Activated CD4-positive, alpha-beta T cell treated with anti-CD3 and anti-CD28 coated beads, Interleukin-2, amount 10 ng/mL, durations not matched to agents 7 days and 5 days (primary cell): ENCODE data around the gene LRCH3. TPM values are rescaled to one million over a fixed set of nuclear protein-coding genes. Genes with fewer than 3 reads are reported as not detected.

Experiments
- CTCF ChIA-PET: fragments of 350-600 bp; sonication (Branson Sonifier 250); formaldehyde crosslinking; loops from one replicate; lab custom pipeline; 2021; ENCODE audit warnings: antibody characterized with exemption; lab: Charles Lee
- POLR2A ChIA-PET: fragments of 350-600 bp; sonication (Branson Sonifier 250); formaldehyde crosslinking; loops from one replicate; lab custom pipeline; 2021; ENCODE audit warnings: antibody characterized with exemption; lab: Charles Lee
- DNase-seq: peaks from one replicate; pipeline ENCODE4 v3.0.0-alpha.2; 2020
- H3K27ac Mint-ChIP-seq: one replicate; pipeline ENCODE4 v1.8.0; 2021; ENCODE audit warnings: mild to moderate bottlenecking, moderate library complexity, mixed read lengths
- H3K27me3 Mint-ChIP-seq: one replicate; pipeline ENCODE4 v1.8.0; 2021; ENCODE audit warnings: mixed read lengths
- H3K36me3 Mint-ChIP-seq: one replicate; pipeline ENCODE4 v1.8.0; 2021; ENCODE audit warnings: low read depth, mixed read lengths
- H3K4me1 Mint-ChIP-seq: one replicate; pipeline ENCODE4 v1.8.0; 2021; ENCODE audit warnings: mixed read lengths
- H3K4me3 Mint-ChIP-seq: one replicate; pipeline ENCODE4 v1.8.0; 2021; ENCODE audit warnings: mild to moderate bottlenecking, moderate library complexity, mixed read lengths
- H3K9me3 Mint-ChIP-seq: one replicate; pipeline ENCODE4 v1.8.0; 2021; ENCODE audit warnings: mixed read lengths
- total RNA-seq, 2 experiments: library from RNA; stranded (reverse); gene quantifications; one replicate each; pipeline ENCODE4 v1.2.3, GENCODE V29; 2021

Gene LRCH3
- 10 to 100 TPM; 54.0 to 58.0 TPM for total RNA-seq

GRCh38 chr3:197791113-197791891 is at the start of gene LRCH3:
Gene LRCH3 (plus strand): TSS chr3:197791254. CDS start chr3:197791279, 25 bp downstream.
- Mint-ChIP-seq H3K27me3 (no peaks in the 10 kb centered on the region), H3K36me3 (peaks cover 7% of the 10 kb centered on the region), H3K4me3 (peak within 1 kb of the TSS; percentile 91), H3K9me3 (no peaks in the 10 kb centered on the region), H3K4me1 (peaks cover 39% of the 10 kb centered on the region), H3K27ac (peak within 1 kb of the TSS; percentile 99)
- POLR2A ChIA-PET: no interaction called here
- CTCF ChIA-PET: interaction anchor here (0.9 kb wide), 1 partner anchor 18 kb away, joined by 3 read pairs; no protein-coding TSS in a partner anchor
- DNase-seq: peak; percentile 84

- ChIA-PET POLR2A (no interaction called here), CTCF (interaction anchor here (0.5 kb wide), 1 partner anchor 1199 kb away, joined by 3 read pairs; no protein-coding TSS in a partner anchor)
- no peak for DNase-seq
Measured at GRCh38 chr3:197742787-197743186, 48.3 kb upstream of the LRCH3 start.

GRCh38 chr3:197746209-197746608 is 44.8 kb upstream of the LRCH3 start:
- ChIA-PET POLR2A (no interaction called here), CTCF (no interaction called here)
- Mint-ChIP-seq H3K27ac (no peak overlapping the region), H3K9me3 (no peaks in the 10 kb centered on the region), H3K36me3 (no peaks in the 10 kb centered on the region), H3K27me3 (no peaks in the 10 kb centered on the region), H3K4me3 (no peak overlapping the region), H3K4me1 (peaks cover 13% of the 10 kb centered on the region)
- DNase-seq: no peak

More at GRCh38 chr3:197742787-197743186, 48.3 kb upstream of the LRCH3 start:
- peaks cover 2% of the 10 kb centered on the region for H3K4me1 Mint-ChIP-seq
- no peak overlapping the region for H3K4me3 Mint-ChIP-seq
- no peaks in the 10 kb centered on the region for H3K9me3 Mint-ChIP-seq
- no peaks in the 10 kb centered on the region for H3K27me3 Mint-ChIP-seq
- no peaks in the 10 kb centered on the region for H3K36me3 Mint-ChIP-seq
- H3K27ac Mint-ChIP-seq: no peak overlapping the region

- Mint-ChIP-seq H3K4me3 (no peak overlapping the region), H3K9me3 (no peaks in the 10 kb centered on the region), H3K27me3 (no peaks in the 10 kb centered on the region), H3K4me1 (peaks cover 17% of the 10 kb centered on the region), H3K27ac (no peak overlapping the region), H3K36me3 (no peaks in the 10 kb centered on the region)
- ChIA-PET POLR2A (no interaction called here), CTCF (no interaction called here)
- DNase-seq: no peak
Measured at GRCh38 chr3:197746801-197747237, 44.2 kb upstream of the LRCH3 start.

- H3K36me3 Mint-ChIP-seq: no peaks in the 10 kb centered on the region
- H3K9me3 Mint-ChIP-seq: no peaks in the 10 kb centered on the region
- H3K4me1 Mint-ChIP-seq: peaks cover 29% of the 10 kb centered on the region
- ChIA-PET CTCF (interaction anchor here (0.5 to 1.5 kb wide), 4 partner anchors 9 to 1341 kb away, joined by 3 to 5 read pairs (median 3); partner anchors contain the start of gene RUBCN), POLR2A (no interaction called here)
- peak overlapping the region; percentile 91 for H3K27ac Mint-ChIP-seq
- no peak for DNase-seq
- no peaks in the 10 kb centered on the region for H3K27me3 Mint-ChIP-seq
- H3K4me3 Mint-ChIP-seq: peak overlapping the region; percentile 92
Measured at GRCh38 chr3:197748597-197749314, 42.3 kb upstream of the LRCH3 start.

- Mint-ChIP-seq H3K9me3 (no peaks in the 10 kb centered on the region), H3K4me3 (peak overlapping the region; percentile 92), H3K27me3 (no peaks in the 10 kb centered on the region), H3K36me3 (no peaks in the 10 kb centered on the region), H3K27ac (peak overlapping the region; percentile 91), H3K4me1 (peaks cover 29% of the 10 kb centered on the region)
- peak; percentile 66 for DNase-seq
- POLR2A ChIA-PET: no interaction called here
- CTCF ChIA-PET: interaction anchor here (0.6 to 1.5 kb wide), 3 partner anchors 9 to 37 kb away, joined by 3 to 5 read pairs (median 3); partner anchors contain the start of gene RUBCN
Measured at GRCh38 chr3:197749315-197749600, 41.8 kb upstream of the LRCH3 start.

- H3K4me1 Mint-ChIP-seq: peaks cover 30% of the 10 kb centered on the region
Measured at GRCh38 chr3:197749601-197750395, 41.3 kb upstream of the LRCH3 start, which contains the start of gene FYTTD1. Gene FYTTD1 (plus strand): TSS chr3:197749883. CDS start chr3:197749972, 89 bp downstream.

GRCh38 chr3:197750396-197750831 is 40.6 kb upstream of the LRCH3 start:
- H3K4me3 Mint-ChIP-seq: peak overlapping the region; percentile 92
- ChIA-PET POLR2A (interaction anchor here (1.0 kb wide), 1 partner anchor 46 kb away, joined by 3 read pairs; no protein-coding TSS in a partner anchor), CTCF (interaction anchor here (1.5 to 1.7 kb wide), 2 partner anchors 8 to 15 kb away, joined by 4 to 6 read pairs; no protein-coding TSS in a partner anchor)
- H3K36me3 Mint-ChIP-seq: no peaks in the 10 kb centered on the region
- H3K4me1 Mint-ChIP-seq: peaks cover 33% of the 10 kb centered on the region
- DNase-seq: peak; percentile 68
- H3K27ac Mint-ChIP-seq: peak overlapping the region; percentile 89
- no peaks in the 10 kb centered on the region for H3K27me3 Mint-ChIP-seq
- no peaks in the 10 kb centered on the region for H3K9me3 Mint-ChIP-seq

More at GRCh38 chr3:197749601-197750395, 41.3 kb upstream of the LRCH3 start, which contains the start of gene FYTTD1:
- ChIA-PET CTCF (interaction anchor here (1.4 to 1.7 kb wide), 4 partner anchors 8 to 14 kb away, joined by 3 to 6 read pairs (median 4); partner anchors contain the start of gene RUBCN), POLR2A (no interaction called here)
- Mint-ChIP-seq H3K27me3 (no peaks in the 10 kb centered on the region), H3K9me3 (no peaks in the 10 kb centered on the region), H3K36me3 (no peaks in the 10 kb centered on the region), H3K4me3 (peak within 1 kb of the TSS; percentile 92), H3K27ac (peak within 1 kb of the TSS; percentile 91)
- peak; percentile 84 for DNase-seq

- ChIA-PET POLR2A (interaction anchor here (0.7 to 1.0 kb wide), 2 partner anchors 45 to 55 kb away, joined by 3 to 4 read pairs; no protein-coding TSS in a partner anchor), CTCF (interaction anchor here (1.5 to 1.7 kb wide), 2 partner anchors 9 to 15 kb away, joined by 4 to 6 read pairs; no protein-coding TSS in a partner anchor)
- Mint-ChIP-seq H3K36me3 (peaks cover under 1% of the 10 kb centered on the region), H3K4me3 (peak overlapping the region; percentile 92), H3K4me1 (peaks cover 35% of the 10 kb centered on the region), H3K27ac (peak overlapping the region; percentile 89), H3K9me3 (no peaks in the 10 kb centered on the region), H3K27me3 (no peaks in the 10 kb centered on the region)
- peak; percentile 18 for DNase-seq
Measured at GRCh38 chr3:197750858-197751737, 40.0 kb upstream of the LRCH3 start.

- Mint-ChIP-seq H3K4me1 (peaks cover 38% of the 10 kb centered on the region), H3K9me3 (no peaks in the 10 kb centered on the region), H3K27me3 (no peaks in the 10 kb centered on the region), H3K27ac (peak overlapping the region; percentile 41), H3K4me3 (peak overlapping the region; percentile 71), H3K36me3 (peaks cover 3% of the 10 kb centered on the region)
- ChIA-PET POLR2A (no interaction called here), CTCF (no interaction called here)
- no peak for DNase-seq
Measured at GRCh38 chr3:197752107-197752506, 38.9 kb upstream of the LRCH3 start.

- no peak overlapping the region for H3K27ac Mint-ChIP-seq
- no peak overlapping the region for H3K4me3 Mint-ChIP-seq
- CTCF ChIA-PET: interaction anchor here (0.5 to 0.6 kb wide), 2 partner anchors 75 to 1134 kb away, joined by 3 to 5 read pairs; no protein-coding TSS in a partner anchor
- POLR2A ChIA-PET: no interaction called here
- H3K9me3 Mint-ChIP-seq: no peaks in the 10 kb centered on the region
- no peak for DNase-seq
- H3K36me3 Mint-ChIP-seq: peaks cover 3% of the 10 kb centered on the region
- peaks cover 38% of the 10 kb centered on the region for H3K4me1 Mint-ChIP-seq
- H3K27me3 Mint-ChIP-seq: no peaks in the 10 kb centered on the region
Measured at GRCh38 chr3:197753263-197753662, 37.8 kb upstream of the LRCH3 start.
